B cell (primary cell): ENCODE results near the gene PIM1. TPM values are rescaled to one million over a fixed set of nuclear protein-coding genes. Genes with fewer than 3 reads are reported as not detected.

Experiments
- ATAC-seq: fragments of 200-7000 bp; cut with Tn5 transposase; one replicate; pipeline ENCODE4 v1.10.0; 2021; ENCODE audit warnings: low read depth, mild to moderate bottlenecking, moderate number of reproducible peaks, moderate library complexity
- CTCF ChIA-PET: fragments of 350-600 bp; sonication (Branson Sonifier 250); formaldehyde crosslinking; loops from one replicate; lab custom pipeline; 2021; ENCODE audit warnings: antibody characterized with exemption, inconsistent platforms; lab: Charles Lee
- POLR2A ChIA-PET: fragments of 350-600 bp; sonication (Branson Sonifier 250); formaldehyde crosslinking; loops from one replicate; lab custom pipeline; 2021; ENCODE audit warnings: antibody characterized with exemption; lab: Charles Lee
- DNase-seq: peaks from one replicate; pipeline ENCODE4 v3.0.0; 2013
- H2AFZ ChIP-seq: 2 replicates; pipeline ENCODE4 v1.6.1; 2012; ENCODE audit warnings: mild to moderate bottlenecking, low read depth, low read length; ENCODE audit not compliant: insufficient read depth, poor library complexity, severe bottlenecking
- H3K27ac ChIP-seq, 2 donors: 1 replicate in 1 of 2; 2 replicates in 1 of 2; pipeline ENCODE4 v1.5.1; 2012 to 2013; ENCODE audit warnings: low read length in 2 of 2, mild to moderate bottlenecking in 2 of 2, moderate library complexity in 1 of 2
- H3K27me3 ChIP-seq, 4 experiments: fragments of 200-600 bp in 1 of 4; sonication (generic) in 1 of 4; replicated peaks in 1 of 4; 1 replicate in 2 of 4; 2 replicates in 2 of 4; pipeline versions ENCODE4 v1.6.1 to v1.7.0; 2013 to 2016; ENCODE audit warnings: low read length in 3 of 4, mild to moderate bottlenecking in 2 of 4, mixed read lengths in 1 of 4, moderate library complexity in 1 of 4; ENCODE audit not compliant: insufficient read depth in 4 of 4, control insufficient read depth in 3 of 4; ENCODE audit errors: control extremely low read depth in 1 of 4
- H3K36me3 ChIP-seq, 2 experiments: replicated peaks in 1 of 2; 1 replicate in 1 of 2; 2 replicates in 1 of 2; pipeline versions ENCODE4 v1.6.1 to v1.7.1; 2013; ENCODE audit warnings: low read length in 1 of 2; ENCODE audit not compliant: insufficient read depth in 2 of 2, control insufficient read depth in 1 of 2; ENCODE audit errors: control extremely low read depth in 1 of 2, extremely low read depth in 1 of 2
- H3K4me1 ChIP-seq, 2 donors: fragments of 200-600 bp in 1 of 2; sonication (generic) in 1 of 2; 1 replicate in 1 of 2; 2 replicates in 1 of 2; pipeline versions ENCODE4 v1.5.1 to v1.6.1; 2013 to 2017; ENCODE audit warnings: low read length in 2 of 2; ENCODE audit not compliant: control insufficient read depth in 2 of 2, insufficient read depth in 2 of 2
- H3K4me2 ChIP-seq: replicated peaks from 2 replicates; pipeline ENCODE3; 2012; ENCODE audit warnings: mild to moderate bottlenecking, low read depth, low read length; ENCODE audit not compliant: poor library complexity, severe bottlenecking
- H3K4me3 ChIP-seq, 5 experiments: fragments of 200-600 bp in 1 of 5; sonication (generic) in 1 of 5; 1 replicate in 3 of 5; 2 replicates in 2 of 5; pipeline versions ENCODE4 v1.5.1 to v1.7.0; 2011 to 2016; ENCODE audit warnings: low read length in 4 of 5, mild to moderate bottlenecking in 4 of 5, low read depth in 2 of 5, control low read depth in 1 of 5, moderate library complexity in 1 of 5; ENCODE audit not compliant: insufficient read depth in 1 of 5; ENCODE audit errors: control extremely low read depth in 1 of 5, extremely low read depth in 1 of 5
- H3K79me2 ChIP-seq: fragments of 200-600 bp; sonication (generic); one replicate; pipeline ENCODE4 v1.6.0; 2016; ENCODE audit warnings: low read length; ENCODE audit not compliant: control insufficient read depth, insufficient read depth
- H3K9ac ChIP-seq: fragments of 200-600 bp; sonication (generic); 2 replicates; pipeline ENCODE4 v1.6.1; 2017; ENCODE audit warnings: mild to moderate bottlenecking, low read length, moderate library complexity
- H3K9me3 ChIP-seq, 3 donors: one replicate each; pipeline versions ENCODE4 v1.6.1 to v1.7.1; 2013; ENCODE audit warnings: low read length in 2 of 3; ENCODE audit not compliant: control insufficient read depth in 2 of 3, insufficient read depth in 1 of 3; ENCODE audit errors: control extremely low read depth in 1 of 3
- H4K20me1 ChIP-seq: 2 replicates; pipeline ENCODE4 v1.6.0; 2012; ENCODE audit warnings: mild to moderate bottlenecking, low read length; ENCODE audit not compliant: insufficient read depth, control insufficient read depth, poor library complexity, severe bottlenecking
- H3K27ac Mint-ChIP-seq: one replicate; pipeline ENCODE4 v1.8.0; 2021; ENCODE audit warnings: mixed read lengths
- H3K27me3 Mint-ChIP-seq: one replicate; pipeline ENCODE4 v1.8.0; 2021; ENCODE audit warnings: mixed read lengths
- H3K4me1 Mint-ChIP-seq: one replicate; pipeline ENCODE4 v1.8.0; 2021; ENCODE audit warnings: mixed read lengths
- H3K4me3 Mint-ChIP-seq: one replicate; pipeline ENCODE4 v1.8.0; 2021; ENCODE audit warnings: mixed read lengths
- H3K9me3 Mint-ChIP-seq: one replicate; pipeline ENCODE4 v1.8.0; 2022; ENCODE audit warnings: mixed read lengths; ENCODE audit not compliant: insufficient read depth
- CTCF ChIP-seq: fragments of 200-600 bp; IDR thresholded peaks from one replicate; pipeline ENCODE4 v1.8.0; 2022; ENCODE audit warnings: antibody characterized with exemption, mild to moderate bottlenecking
- EZH2 ChIP-seq: IDR thresholded peaks from 2 replicates; pipeline ENCODE4 v1.6.1; 2012; ENCODE audit warnings: borderline replicate concordance, low read depth, mild to moderate bottlenecking, moderate library complexity, low read length; ENCODE audit not compliant: insufficient read depth, poor library complexity, severe bottlenecking
- whole genome bisulfite sequencing: methylation state at CpG from one replicate; pipeline ENCODE4 v1.1.5; 2013; ENCODE audit warnings: missing lambda C conversion rate; ENCODE audit not compliant: insufficient coverage; 5-methylcytosine and 5-hydroxymethylcytosine counted together
- intact Hi-C: fragments of 100-400 bp; cut with micrococcal nuclease; formaldehyde crosslinking; loops from one replicate; pipeline ENCODE4 v1.10.0; 2022
- polyA plus RNA-seq: library from polyadenylated mRNA; depleted of rRNA; stranded (reverse); fragments of >200 nt; gene quantifications from 2 replicates; pipeline ENCODE4 v1.2.3, GENCODE V29; 2012
- total RNA-seq, 2 donors: library from RNA; stranded (reverse); fragments of 120-200 nt in 1 of 2; gene quantifications; 1 replicate in 1 of 2; 2 replicates in 1 of 2; pipeline versions ENCODE4 v1.2.3 to v1.2.4, GENCODE V29; 2013 to 2022

PIM1 gene
- total and polyA plus RNA-seq, 2 donors (not counting 1 experiment from before 2014, with no cell fraction given): 13.6 to 102 TPM

- peaks cover 0 to 11% (median 0%) of the 10 kb centered on the region in 4 experiments for H3K27me3 ChIP-seq
- no peaks in the 10 kb centered on the region for H3K4me1 ChIP-seq
- peaks cover 3% of the 10 kb centered on the region for H3K4me1 Mint-ChIP-seq
- WGBS: 42% methylated on average over 9 of the region's 20 CpGs
- no peak overlapping the region for H3K27ac Mint-ChIP-seq
- H3K27me3 Mint-ChIP-seq: peaks cover 4% of the 10 kb centered on the region
- no peak overlapping the region for H3K4me3 ChIP-seq
- no peak overlapping the region for H3K9ac ChIP-seq
- TF ChIP-seq EZH2 (no peak), CTCF (no peak)
- H3K9me3 Mint-ChIP-seq: no peaks in the 10 kb centered on the region
- H3K27ac ChIP-seq: no peak overlapping the region
- no peak overlapping the region for H3K4me2 ChIP-seq
- no peaks in the 10 kb centered on the region for H3K9me3 ChIP-seq
- H3K79me2 ChIP-seq: no peaks in the 10 kb centered on the region
- no peaks in the 10 kb centered on the region for H4K20me1 ChIP-seq
- H3K36me3 ChIP-seq: no peaks in the 10 kb centered on the region
- CTCF ChIA-PET: interaction anchor here (0.9 kb wide), 1 partner anchor 73 kb away, joined by 3 read pairs; no protein-coding TSS in a partner anchor
- POLR2A ChIA-PET: no interaction called here
- ATAC-seq (no peak), DNase-seq (no peak)
- no peak overlapping the region for H2AFZ ChIP-seq
- intact Hi-C loops: no loop called here
- no peak overlapping the region for H3K4me3 Mint-ChIP-seq
Measured at GRCh38 chr6:37125774-37126492, 44.0 kb upstream of the PIM1 start.

- peaks cover 3% of the 10 kb centered on the region for H3K4me1 Mint-ChIP-seq
- H3K4me1 ChIP-seq: no peaks in the 10 kb centered on the region
- H3K27me3 Mint-ChIP-seq: peaks cover 4% of the 10 kb centered on the region
- H2AFZ ChIP-seq: no peak overlapping the region
- H3K9ac ChIP-seq: no peak overlapping the region
- no peak for ATAC-seq
- H3K79me2 ChIP-seq: no peaks in the 10 kb centered on the region
- no peaks in the 10 kb centered on the region for H3K9me3 Mint-ChIP-seq
- 86% methylated on average over 4 of the region's 6 CpGs for WGBS
- H4K20me1 ChIP-seq: no peaks in the 10 kb centered on the region
- POLR2A ChIA-PET: no interaction called here
- intact Hi-C loops: no loop called here
- no peak overlapping the region for H3K27ac ChIP-seq
- H3K4me3 ChIP-seq: no peak overlapping the region
- H3K9me3 ChIP-seq: no peaks in the 10 kb centered on the region
- no peak overlapping the region for H3K4me3 Mint-ChIP-seq
- H3K27ac Mint-ChIP-seq: no peak overlapping the region
- no peaks in the 10 kb centered on the region for H3K36me3 ChIP-seq
- TF ChIP-seq CTCF (no peak), EZH2 (no peak)
- no peak for DNase-seq
- peaks cover 0 to 11% (median 0%) of the 10 kb centered on the region in 4 experiments for H3K27me3 ChIP-seq
- CTCF ChIA-PET: interaction anchor here (0.9 kb wide), 1 partner anchor 73 kb away, joined by 3 read pairs; no protein-coding TSS in a partner anchor
- no peak overlapping the region for H3K4me2 ChIP-seq
Measured at GRCh38 chr6:37126493-37126958, 43.4 kb upstream of the PIM1 start.
